Esophagus (tissue), 2 donors: ENCODE results near the gene SOX6. TPM values are rescaled to one million over a fixed set of nuclear protein-coding genes. Genes with fewer than 3 reads are reported as not detected.
A peak's percentile ranks its signal among the peaks of the same experiment; 100 is the strongest.
"Not testable (repeated sequence)": the region's sequence is repeated elsewhere in the genome, so short reads cannot be mapped to it uniquely, and the experiment has no call there.

Experiments used
- H3K27ac ChIP-seq, 2 donors: one replicate each; pipeline ENCODE4 v1.5.1; 2013; ENCODE audit warnings: low read depth in 2 of 2, mild to moderate bottlenecking in 2 of 2, inconsistent platforms in 1 of 2, low read length in 1 of 2, moderate library complexity in 1 of 2
- H3K27me3 ChIP-seq, 2 donors: one replicate each; pipeline ENCODE4 v1.6.1; 2013; ENCODE audit warnings: low read length in 2 of 2, control low read depth in 1 of 2, mild to moderate bottlenecking in 1 of 2; ENCODE audit not compliant: insufficient read depth in 2 of 2, control insufficient read depth in 1 of 2
- H3K36me3 ChIP-seq, 2 donors: one replicate each; pipeline ENCODE4 v1.6.1; 2013; ENCODE audit warnings: low read length in 1 of 2; ENCODE audit not compliant: control insufficient read depth in 2 of 2, insufficient read depth in 2 of 2
- H3K4me1 ChIP-seq, 2 donors: one replicate each; pipeline ENCODE4 v1.6.1; 2013; ENCODE audit warnings: low read length in 1 of 2; ENCODE audit not compliant: control insufficient read depth in 2 of 2, insufficient read depth in 2 of 2
- H3K4me3 ChIP-seq, 2 donors: one replicate each; pipeline ENCODE4 v1.5.1; 2013; ENCODE audit warnings: low read length in 2 of 2, mild to moderate bottlenecking in 2 of 2, low read depth in 1 of 2, moderate library complexity in 1 of 2
- H3K9me3 ChIP-seq, 2 donors: one replicate each; pipeline ENCODE4 v1.6.1; 2013; ENCODE audit warnings: mild to moderate bottlenecking in 2 of 2, low read depth in 1 of 2, low read length in 1 of 2, moderate library complexity in 1 of 2; ENCODE audit not compliant: control insufficient read depth in 2 of 2, insufficient read depth in 1 of 2
- whole genome bisulfite sequencing, 2 donors: extraction: QIAGEN DNeasy Blood & Tissue Kit; methylation state at CpG; one replicate each; pipeline ENCODE4 v1.1.7; 2013; 5-methylcytosine and 5-hydroxymethylcytosine counted together
- polyA plus RNA-seq, 2 donors: library from polyadenylated mRNA; stranded (reverse); fragments of 200-250 nt; gene quantifications; one replicate each; pipeline ENCODE4 v1.2.3, GENCODE V29; 2013
- donor health status: healthy with polysubstance abuse.
- donor health status: Bipolar disorder and iron deficiency.

The SOX6 gene
- polyA plus RNA-seq, 2 donors = 1.2 to 2.4 TPM

- Histone ChIP-seq H3K36me3 (no peaks in the 10 kb centered on the region), H3K27me3 (no peaks in the 10 kb centered on the region), H3K4me3 (no peak overlapping the region), H3K4me1 (no peaks in the 10 kb centered on the region), H3K9me3 (no peaks in the 10 kb centered on the region), H3K27ac (no peak overlapping the region)
These were observed 200.9 kb downstream of the SOX6 start for GRCh38 chr11:16155448-16155847.

DNA sequence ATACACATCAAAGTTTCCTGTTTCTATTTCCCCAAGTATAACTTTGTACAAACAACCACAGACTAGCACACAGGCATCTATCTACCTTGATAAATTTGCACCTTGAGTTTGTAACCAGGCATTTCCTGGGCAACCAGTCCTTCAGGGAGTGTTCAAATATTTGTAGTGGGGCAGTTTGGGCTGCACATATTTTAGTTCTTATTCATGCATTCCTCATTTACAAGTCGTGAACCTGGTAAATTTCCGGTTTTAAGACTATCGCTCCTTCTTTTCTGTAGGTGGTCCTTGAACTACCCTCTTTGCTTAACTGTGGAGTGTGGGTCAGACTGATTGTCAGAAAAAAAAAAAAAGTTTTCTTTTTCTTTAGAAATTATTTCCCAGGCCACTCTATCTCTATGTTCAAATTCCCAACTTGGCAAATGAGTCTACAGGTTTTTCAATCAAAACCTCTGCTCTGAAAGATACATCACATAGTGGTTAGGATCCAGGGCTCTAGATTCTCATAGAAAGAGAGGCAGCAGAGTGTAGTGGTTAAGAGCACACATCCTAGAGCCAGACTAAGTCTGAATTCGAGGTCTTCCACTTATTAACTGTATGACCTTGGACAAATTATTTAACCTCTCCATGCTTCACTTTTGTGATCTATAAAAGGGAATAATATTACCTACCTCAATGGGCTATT is 201.5 kb downstream of the SOX6 start:
- WGBS, 2 donors = 61 to 69% methylated on average over 4 of the region's 4 CpGs

DNA sequence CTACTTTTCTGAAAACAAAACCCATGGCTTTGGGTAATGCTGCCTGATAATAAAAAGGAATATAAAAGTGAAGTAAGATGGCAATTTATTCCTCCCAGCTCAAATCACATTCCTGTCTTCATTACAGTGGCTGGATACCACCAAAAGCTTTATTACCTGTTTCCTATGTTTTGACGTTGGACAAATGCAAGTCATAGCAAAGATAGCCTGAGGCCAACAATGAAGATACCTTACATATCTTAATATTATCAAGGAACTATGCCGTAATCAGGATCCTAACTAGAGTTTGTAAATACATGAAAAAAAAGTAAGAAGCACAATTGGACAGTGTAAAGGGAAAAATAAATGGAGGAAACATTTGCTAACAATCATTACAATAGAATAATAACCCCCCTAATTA is 202.4 kb downstream of the SOX6 start:
- Histone ChIP-seq H3K27me3 (no peaks in the 10 kb centered on the region), H3K9me3 (no peaks in the 10 kb centered on the region), H3K4me3 (no peak overlapping the region), H3K27ac (no peak overlapping the region), H3K36me3 (no peaks in the 10 kb centered on the region), H3K4me1 (no peaks in the 10 kb centered on the region)
- 50 to 65% methylated on average over 2 of the region's 2 CpGs for WGBS, 2 donors

More for the DNA sequence above, 201.5 kb downstream of the SOX6 start:
- Histone ChIP-seq H3K27me3 (no peaks in the 10 kb centered on the region), H3K4me3 (no peak overlapping the region), H3K9me3 (no peaks in the 10 kb centered on the region), H3K4me1 (no peaks in the 10 kb centered on the region), H3K27ac (peak overlapping the region in 1 of 2 donors; percentile 29), H3K36me3 (no peaks in the 10 kb centered on the region)

- 78 to 85% methylated on average over 6 of the region's 6 CpGs for WGBS, 2 donors
- Histone ChIP-seq H3K9me3 (no peaks in the 10 kb centered on the region), H3K27ac (no peak overlapping the region), H3K27me3 (no peaks in the 10 kb centered on the region), H3K4me3 (no peak overlapping the region), H3K4me1 (no peaks in the 10 kb centered on the region), H3K36me3 (no peaks in the 10 kb centered on the region)
These were observed 205.2 kb downstream of the SOX6 start for GRCh38 chr11:16151138-16151537.

- Histone ChIP-seq H3K9me3 (no peaks in the 10 kb centered on the region), H3K4me1 (no peaks in the 10 kb centered on the region), H3K27me3 (no peaks in the 10 kb centered on the region), H3K36me3 (no peaks in the 10 kb centered on the region), H3K4me3 (no peak overlapping the region), H3K27ac (no peak overlapping the region)
- WGBS, 2 donors = 73 to 85% methylated on average over 1 of the region's 1 CpG
These were observed 206.9 kb downstream of the SOX6 start for GRCh38 chr11:16149476-16149875.

- WGBS, 2 donors = 48 to 58% methylated on average over 8 of the region's 8 CpGs
- no peaks in the 10 kb centered on the region for H3K9me3 ChIP-seq
- H3K27ac ChIP-seq = no peak overlapping the region
- H3K36me3 ChIP-seq = no peaks in the 10 kb centered on the region
- H3K4me3 ChIP-seq = no peak overlapping the region
- H3K4me1 ChIP-seq = no peaks in the 10 kb centered on the region
- H3K27me3 ChIP-seq = no peaks in the 10 kb centered on the region
These were observed 207.9 kb downstream of the SOX6 start for GRCh38 chr11:16148301-16148931.

DNA sequence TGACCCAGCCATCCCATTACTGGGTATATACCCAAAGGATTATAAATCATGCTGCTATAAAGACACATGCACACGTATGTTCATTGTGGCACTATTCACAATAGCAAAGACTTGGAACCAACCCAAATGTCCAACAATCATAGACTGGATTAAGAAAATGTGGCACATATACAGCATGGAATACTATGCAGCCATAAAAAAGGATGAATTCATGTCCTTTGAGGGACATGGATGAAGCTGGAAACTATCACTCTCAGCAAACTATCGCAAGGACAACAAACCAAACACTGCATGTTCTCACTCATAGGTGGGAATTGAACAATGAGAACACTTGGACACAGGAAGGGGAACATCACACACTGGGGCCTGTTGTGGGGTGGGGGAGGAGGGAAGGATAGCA is 209.4 kb downstream of the SOX6 start:
- H3K27ac ChIP-seq, H3K4me1 ChIP-seq, H3K9me3 ChIP-seq, H3K27me3 ChIP-seq, H3K36me3 ChIP-seq, H3K4me3 ChIP-seq: not testable (repeated sequence)
- 97 to 98% methylated on average over 2 of the region's 2 CpGs for WGBS, 2 donors

DNA sequence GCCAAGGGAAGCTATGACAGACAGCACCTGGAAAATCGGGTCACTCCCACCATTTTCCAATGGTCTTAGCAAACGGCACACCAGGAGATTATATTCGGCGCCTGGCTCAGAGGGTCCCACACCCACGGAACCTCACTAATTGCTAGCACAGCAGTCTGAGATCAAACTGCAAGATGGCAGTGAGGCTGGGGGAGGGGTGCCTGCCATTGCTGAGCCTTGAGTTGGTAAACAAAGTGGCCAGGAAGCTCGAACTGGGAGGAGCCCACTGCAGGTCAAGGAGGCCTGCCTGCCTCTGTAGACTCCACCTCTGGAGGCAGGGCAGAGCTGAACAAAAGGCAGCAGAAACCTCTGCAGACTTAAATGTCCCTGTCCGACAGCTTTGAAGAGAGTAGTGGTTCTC is 214.7 kb downstream of the SOX6 start:
- 88 to 89% methylated on average over 7 of the region's 7 CpGs for WGBS, 2 donors
- H3K27me3 ChIP-seq, H3K27ac ChIP-seq, H3K4me1 ChIP-seq, H3K4me3 ChIP-seq, H3K9me3 ChIP-seq, H3K36me3 ChIP-seq: not testable (repeated sequence)

- H3K9me3 ChIP-seq, H3K4me3 ChIP-seq, H3K4me1 ChIP-seq, H3K36me3 ChIP-seq, H3K27me3 ChIP-seq, H3K27ac ChIP-seq: not testable (repeated sequence)
- WGBS, 2 donors = 96 to 97% methylated on average over 8 of the region's 8 CpGs
These were observed 215.2 kb downstream of the SOX6 start for GRCh38 chr11:16141162-16141561.

- Histone ChIP-seq H3K9me3 (no peaks in the 10 kb centered on the region), H3K36me3 (no peaks in the 10 kb centered on the region), H3K27ac (no peak overlapping the region), H3K4me1 (no peaks in the 10 kb centered on the region), H3K27me3 (no peaks in the 10 kb centered on the region), H3K4me3 (no peak overlapping the region)
- 82 to 94% methylated on average over 5 of the region's 5 CpGs for WGBS, 2 donors
These were observed 219.5 kb downstream of the SOX6 start for GRCh38 chr11:16136792-16137390.
